Neuronal stem cell (in vitro differentiated cells): Measurements from ENCODE around the gene CAPS.

Experiments
- DNase-seq: peaks from one replicate; pipeline ENCODE4 v3.0.0-alpha.2; 2013; ENCODE audit warnings: low spot score
- H2AFZ ChIP-seq: one replicate; pipeline ENCODE4 v1.6.1; 2013; ENCODE audit warnings: mild to moderate bottlenecking, low read length, inconsistent platforms
- H2AK5ac ChIP-seq: 2 replicates; pipeline ENCODE4 v1.6.1; 2013; ENCODE audit warnings: low read depth, mild to moderate bottlenecking, inconsistent platforms, low read length, moderate library complexity, mixed read lengths
- H2BK120ac ChIP-seq: 2 replicates; pipeline ENCODE4 v1.6.1; 2013; ENCODE audit warnings: low read depth, mild to moderate bottlenecking, inconsistent platforms, low read length, moderate library complexity, mixed read lengths
- H2BK12ac ChIP-seq: one replicate; pipeline ENCODE4 v1.6.1; 2013; ENCODE audit warnings: low read length, inconsistent platforms
- H2BK15ac ChIP-seq: 2 replicates; pipeline ENCODE4 v1.6.1; 2013; ENCODE audit warnings: mild to moderate bottlenecking, low read length, inconsistent platforms, mixed read lengths
- H2BK5ac ChIP-seq: one replicate; pipeline ENCODE4 v1.6.1; 2013; ENCODE audit warnings: inconsistent platforms, mild to moderate bottlenecking, low read length, moderate library complexity
- H3K14ac ChIP-seq: one replicate; pipeline ENCODE4 v1.6.1; 2013; ENCODE audit warnings: low read length, inconsistent platforms
- H3K18ac ChIP-seq: 2 replicates; pipeline ENCODE4 v1.6.1; 2013; ENCODE audit warnings: low read length, inconsistent platforms
- H3K23ac ChIP-seq: 2 replicates; pipeline ENCODE4 v1.6.1; 2013; ENCODE audit warnings: low read depth, mild to moderate bottlenecking, mixed read lengths, low read length, inconsistent platforms; ENCODE audit not compliant: poor library complexity
- H3K27ac ChIP-seq: replicated peaks from 3 replicates; pipeline ENCODE4 v1.5.1; 2013; ENCODE audit warnings: low read length, inconsistent platforms
- H3K27me3 ChIP-seq, 3 experiments: 2 replicates each; pipeline ENCODE4 v1.6.1; 2013; ENCODE audit warnings: low read length in 3 of 3, mild to moderate bottlenecking in 2 of 3, inconsistent platforms in 1 of 3, low read depth in 1 of 3, mixed read lengths in 1 of 3, moderate library complexity in 1 of 3; ENCODE audit not compliant: control insufficient read depth in 3 of 3, insufficient read depth in 3 of 3
- H3K36me3 ChIP-seq, 2 donors: replicated peaks in 1 of 2; 2 replicates each; pipeline ENCODE4 v1.6.1; 2013; ENCODE audit warnings: low read length in 2 of 2; ENCODE audit not compliant: control insufficient read depth in 2 of 2, insufficient read depth in 2 of 2
- H3K4ac ChIP-seq: 2 replicates; pipeline ENCODE4 v1.6.1; 2013; ENCODE audit warnings: inconsistent platforms, mild to moderate bottlenecking, low read length, moderate library complexity
- H3K4me1 ChIP-seq, 2 donors: 1 replicate in 1 of 2; 2 replicates in 1 of 2; pipeline ENCODE4 v1.6.1; 2013; ENCODE audit warnings: low read length in 2 of 2, low read depth in 1 of 2; ENCODE audit not compliant: control insufficient read depth in 2 of 2, insufficient read depth in 1 of 2
- H3K4me2 ChIP-seq: one replicate; pipeline ENCODE4 v1.6.1; 2013; ENCODE audit warnings: mild to moderate bottlenecking, low read length, inconsistent platforms; ENCODE audit not compliant: insufficient read depth, poor library complexity, severe bottlenecking
- H3K4me3 ChIP-seq, 2 donors: 2 replicates each; pipeline ENCODE4 v1.5.1; 2013; ENCODE audit warnings: low read length in 2 of 2, mild to moderate bottlenecking in 2 of 2, inconsistent platforms in 1 of 2, moderate library complexity in 1 of 2
- H3K79me1 ChIP-seq: one replicate; pipeline ENCODE4 v1.6.1; 2013; ENCODE audit warnings: low read depth, mild to moderate bottlenecking, inconsistent platforms, low read length, moderate library complexity
- H3K9ac ChIP-seq: one replicate; pipeline ENCODE4 v1.6.1; 2013; ENCODE audit warnings: mild to moderate bottlenecking, low read depth, low read length, inconsistent platforms; ENCODE audit not compliant: poor library complexity
- H3K9me3 ChIP-seq, 2 donors: replicated peaks in 1 of 2; 2 replicates each; pipeline versions ENCODE3 to v1.6.1; 2013; ENCODE audit warnings: low read length in 2 of 2, mild to moderate bottlenecking in 2 of 2, inconsistent platforms in 1 of 2, low read depth in 1 of 2, mixed read lengths in 1 of 2, moderate library complexity in 1 of 2; ENCODE audit not compliant: control insufficient read depth in 2 of 2, insufficient read depth in 1 of 2
- H4K8ac ChIP-seq: one replicate; pipeline ENCODE4 v1.6.1; 2013; ENCODE audit warnings: low read depth, mild to moderate bottlenecking, inconsistent platforms, low read length, moderate library complexity
- H4K91ac ChIP-seq: one replicate; pipeline ENCODE4 v1.6.1; 2013; ENCODE audit warnings: low read length, low read depth, mild to moderate bottlenecking, inconsistent platforms; ENCODE audit not compliant: poor library complexity
- WGBS, 2 donors: extraction: QIAGEN DNeasy Blood & Tissue Kit; methylation state at CpG; one replicate each; pipeline ENCODE4 v1.1.7; 2013; ENCODE audit warnings: missing lambda C conversion rate in 2 of 2, mixed read lengths in 1 of 2; ENCODE audit not compliant: insufficient read length in 2 of 2, insufficient replicate concordance in 1 of 2; ENCODE audit errors: extremely low coverage in 2 of 2; 5-methylcytosine and 5-hydroxymethylcytosine counted together

CAPS gene

GRCh38 chr19:5953680-5954213 is 39.7 kb downstream of the CAPS start:
- H2BK5ac ChIP-seq = no peak overlapping the region
- H3K27me3 ChIP-seq = no peaks in the 10 kb centered on the region
- no peak for DNase-seq
- H2BK12ac ChIP-seq = no peak overlapping the region
- H3K4me1 ChIP-seq = peaks cover 44 to 49% of the 10 kb centered on the region in 2 donors
- H3K9ac ChIP-seq = no peak overlapping the region
- H3K14ac ChIP-seq = no peak overlapping the region
- no peak overlapping the region for H2AK5ac ChIP-seq
- H4K8ac ChIP-seq = no peak overlapping the region
- no peak overlapping the region for H3K4me3 ChIP-seq
- no peak overlapping the region for H4K91ac ChIP-seq
- H3K23ac ChIP-seq = no peak overlapping the region
- no peak overlapping the region for H2BK15ac ChIP-seq
- H3K9me3 ChIP-seq = no peaks in the 10 kb centered on the region
- no peak overlapping the region for H3K4ac ChIP-seq
- H3K4me2 ChIP-seq = no peak overlapping the region
- H3K36me3 ChIP-seq = peaks cover 0 to 31% of the 10 kb centered on the region in 2 donors
- no peak overlapping the region for H2BK120ac ChIP-seq
- no peak overlapping the region for H3K18ac ChIP-seq
- no peak overlapping the region for H2AFZ ChIP-seq
- peaks cover 12% of the 10 kb centered on the region for H3K79me1 ChIP-seq
- WGBS, 2 donors = no CpG with 5 or more reads among the region's 17 CpGs
- H3K27ac ChIP-seq = no peak overlapping the region

- Histone ChIP-seq H2BK12ac (no peak overlapping the region), H2BK120ac (no peak overlapping the region), H3K27me3 (no peaks in the 10 kb centered on the region), H2AK5ac (no peak overlapping the region), H4K8ac (no peak overlapping the region), H4K91ac (no peak overlapping the region), H3K23ac (no peak overlapping the region), H3K79me1 (peaks cover 13% of the 10 kb centered on the region), H3K4me3 (no peak overlapping the region), H3K4me2 (no peak overlapping the region), H3K27ac (no peak overlapping the region), H3K4ac (no peak overlapping the region), H3K9ac (no peak overlapping the region), H3K18ac (no peak overlapping the region), H2BK15ac (no peak overlapping the region), H3K14ac (no peak overlapping the region), H3K9me3 (no peaks in the 10 kb centered on the region), H3K4me1 (peaks cover 44 to 54% of the 10 kb centered on the region in 2 donors), H2BK5ac (no peak overlapping the region), H3K36me3 (peaks cover 0 to 30% of the 10 kb centered on the region in 2 donors), H2AFZ (no peak overlapping the region)
- DNase-seq = no peak
- no CpG with 5 or more reads among the region's 6 CpGs for WGBS, 2 donors
Observed at GRCh38 chr19:5954293-5954692, 40.2 kb downstream of the CAPS start.

GRCh38 chr19:5955636-5955935 is 41.5 kb downstream of the CAPS start:
- Histone ChIP-seq H3K4me3 (no peak overlapping the region), H2AFZ (no peak overlapping the region), H2BK120ac (no peak overlapping the region), H3K18ac (no peak overlapping the region), H3K4me2 (no peak overlapping the region), H3K14ac (no peak overlapping the region), H3K9me3 (no peaks in the 10 kb centered on the region), H3K4me1 (peaks cover 38 to 54% of the 10 kb centered on the region in 2 donors), H3K36me3 (peaks cover 0 to 20% of the 10 kb centered on the region in 2 donors), H3K4ac (no peak overlapping the region), H3K27me3 (no peaks in the 10 kb centered on the region), H4K91ac (no peak overlapping the region), H2BK15ac (no peak overlapping the region), H3K79me1 (peaks cover 18% of the 10 kb centered on the region), H2BK12ac (no peak overlapping the region), H2BK5ac (no peak overlapping the region), H2AK5ac (no peak overlapping the region), H3K9ac (no peak overlapping the region), H4K8ac (no peak overlapping the region), H3K27ac (no peak overlapping the region), H3K23ac (no peak overlapping the region)
- no CpG with 5 or more reads among the region's 3 CpGs for WGBS, 2 donors
- no peak for DNase-seq

- H4K8ac ChIP-seq = no peak overlapping the region
- peaks cover 0 to 18% of the 10 kb centered on the region in 2 donors for H3K36me3 ChIP-seq
- WGBS, 2 donors = no CpG with 5 or more reads among the region's 3 CpGs
Observed at GRCh38 chr19:5956323-5956722, 42.3 kb downstream of the CAPS start.

More at GRCh38 chr19:5956323-5956722, 42.3 kb downstream of the CAPS start:
- no peak overlapping the region for H3K27ac ChIP-seq
- H2BK12ac ChIP-seq = no peak overlapping the region
- H3K18ac ChIP-seq = no peak overlapping the region
- peaks cover 22% of the 10 kb centered on the region for H3K79me1 ChIP-seq
- DNase-seq = no peak
- H2AK5ac ChIP-seq = no peak overlapping the region
- no peaks in the 10 kb centered on the region for H3K27me3 ChIP-seq
- H3K9me3 ChIP-seq = no peaks in the 10 kb centered on the region
- no peak overlapping the region for H2BK15ac ChIP-seq
- H3K23ac ChIP-seq = peak overlapping the region; percentile 17
- H2AFZ ChIP-seq = no peak overlapping the region
- no peak overlapping the region for H3K4ac ChIP-seq
- no peak overlapping the region for H2BK5ac ChIP-seq
- H4K91ac ChIP-seq = no peak overlapping the region
- no peak overlapping the region for H2BK120ac ChIP-seq
- H3K4me1 ChIP-seq = peaks cover 33 to 47% of the 10 kb centered on the region in 2 donors
- no peak overlapping the region for H3K4me3 ChIP-seq
- no peak overlapping the region for H3K4me2 ChIP-seq
- no peak overlapping the region for H3K9ac ChIP-seq
- H3K14ac ChIP-seq = no peak overlapping the region
